K562 (cell line): ENCODE data around the gene WDR49. TPM values are rescaled to one million over a fixed set of nuclear protein-coding genes. Genes with fewer than 3 reads are reported as not detected.

Experiments
- ETV1 ChIP-seq: fragments of 450-650 bp; conservative IDR thresholded peaks from 2 replicates; pipeline ENCODE4 v1.6.1; 2016; ENCODE audit warnings: missing genetic modification characterization, control low read depth, low read depth, missing compliant biosample characterization
- polyA plus RNA-seq, 8 experiments: library from polyadenylated mRNA; depleted of rRNA in 4 of 8; stranded (reverse) in 5 of 8; unstranded in 3 of 8; fragments of >200 nt; fragmentation: Nextera tagmentation in 2 of 8; fragmentation: Illumina TruSeq in 1 of 8; extraction: Ambion mirVana in 2 of 8; extraction: Trizol in 1 of 8; gene quantifications; 2 replicates each; pipeline versions ENCODE4 v1.2.1 to v1.2.3, GENCODE V29; 2011 to 2014; ENCODE audit warnings: inconsistent platforms in 1 of 8, missing spikeins in 1 of 8
- total RNA-seq, 7 experiments: library from RNA; depleted of rRNA in 6 of 7; stranded (reverse); fragments of >200 nt in 6 of 7; fragmentation: Illumina TruSeq in 2 of 7; extraction: Trizol in 2 of 7; gene quantifications; 2 replicates each; pipeline versions ENCODE4 v1.2.1 to v1.2.3, GENCODE V29; 2011 to 2021; ENCODE audit warnings: low replicate concordance in 1 of 7
- TF ChIP-seq, protein P1 (sequence below): fragments of 250-450 bp; sonication (Bioruptor Pico); IDR thresholded peaks from 2 replicates; pipeline ENCODE4 v1.8.0; 2022; ENCODE audit warnings: inconsistent platforms, mild to moderate bottlenecking, moderate library complexity, borderline replicate concordance
- TF ChIP-seq, protein P2 (sequence below): fragments of 450-650 bp; IDR thresholded peaks from 2 replicates; pipeline ENCODE4 v1.6.1; 2016; ENCODE audit warnings: low read depth

WDR49 gene
- total and polyA plus RNA-seq, 9 of the 15 experiments (the other 6 are each of a cell fraction or from before 2014, with no cell fraction given) = not detected

DNA sequence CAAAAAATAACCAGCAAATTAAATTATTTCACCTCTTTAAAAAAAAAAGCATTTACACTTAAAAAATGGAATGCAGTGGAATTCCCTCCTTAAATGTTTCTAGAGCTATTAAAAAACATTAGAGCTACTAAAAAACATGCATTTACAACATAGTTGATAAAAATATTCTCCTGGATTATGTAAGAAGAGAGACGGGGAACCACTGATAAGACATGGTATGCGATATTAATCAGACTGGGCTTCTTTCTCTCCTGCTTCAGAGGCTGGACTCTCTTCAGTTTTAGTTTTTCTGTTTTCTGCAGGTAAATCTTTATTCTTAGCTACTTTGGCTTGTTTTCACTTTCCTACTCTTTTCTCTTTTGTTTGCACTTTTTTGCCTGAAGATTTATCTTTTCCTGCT is 40.4 kb upstream of the WDR49 start (continued):
- TF ChIP-seq, protein P1, sequence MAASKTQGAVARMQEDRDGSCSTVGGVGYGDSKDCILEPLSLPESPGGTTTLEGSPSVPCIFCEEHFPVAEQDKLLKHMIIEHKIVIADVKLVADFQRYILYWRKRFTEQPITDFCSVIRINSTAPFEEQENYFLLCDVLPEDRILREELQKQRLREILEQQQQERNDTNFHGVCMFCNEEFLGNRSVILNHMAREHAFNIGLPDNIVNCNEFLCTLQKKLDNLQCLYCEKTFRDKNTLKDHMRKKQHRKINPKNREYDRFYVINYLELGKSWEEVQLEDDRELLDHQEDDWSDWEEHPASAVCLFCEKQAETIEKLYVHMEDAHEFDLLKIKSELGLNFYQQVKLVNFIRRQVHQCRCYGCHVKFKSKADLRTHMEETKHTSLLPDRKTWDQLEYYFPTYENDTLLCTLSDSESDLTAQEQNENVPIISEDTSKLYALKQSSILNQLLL (CRISPR knock-in tag) = no peak
- TF ChIP-seq, protein P2, sequence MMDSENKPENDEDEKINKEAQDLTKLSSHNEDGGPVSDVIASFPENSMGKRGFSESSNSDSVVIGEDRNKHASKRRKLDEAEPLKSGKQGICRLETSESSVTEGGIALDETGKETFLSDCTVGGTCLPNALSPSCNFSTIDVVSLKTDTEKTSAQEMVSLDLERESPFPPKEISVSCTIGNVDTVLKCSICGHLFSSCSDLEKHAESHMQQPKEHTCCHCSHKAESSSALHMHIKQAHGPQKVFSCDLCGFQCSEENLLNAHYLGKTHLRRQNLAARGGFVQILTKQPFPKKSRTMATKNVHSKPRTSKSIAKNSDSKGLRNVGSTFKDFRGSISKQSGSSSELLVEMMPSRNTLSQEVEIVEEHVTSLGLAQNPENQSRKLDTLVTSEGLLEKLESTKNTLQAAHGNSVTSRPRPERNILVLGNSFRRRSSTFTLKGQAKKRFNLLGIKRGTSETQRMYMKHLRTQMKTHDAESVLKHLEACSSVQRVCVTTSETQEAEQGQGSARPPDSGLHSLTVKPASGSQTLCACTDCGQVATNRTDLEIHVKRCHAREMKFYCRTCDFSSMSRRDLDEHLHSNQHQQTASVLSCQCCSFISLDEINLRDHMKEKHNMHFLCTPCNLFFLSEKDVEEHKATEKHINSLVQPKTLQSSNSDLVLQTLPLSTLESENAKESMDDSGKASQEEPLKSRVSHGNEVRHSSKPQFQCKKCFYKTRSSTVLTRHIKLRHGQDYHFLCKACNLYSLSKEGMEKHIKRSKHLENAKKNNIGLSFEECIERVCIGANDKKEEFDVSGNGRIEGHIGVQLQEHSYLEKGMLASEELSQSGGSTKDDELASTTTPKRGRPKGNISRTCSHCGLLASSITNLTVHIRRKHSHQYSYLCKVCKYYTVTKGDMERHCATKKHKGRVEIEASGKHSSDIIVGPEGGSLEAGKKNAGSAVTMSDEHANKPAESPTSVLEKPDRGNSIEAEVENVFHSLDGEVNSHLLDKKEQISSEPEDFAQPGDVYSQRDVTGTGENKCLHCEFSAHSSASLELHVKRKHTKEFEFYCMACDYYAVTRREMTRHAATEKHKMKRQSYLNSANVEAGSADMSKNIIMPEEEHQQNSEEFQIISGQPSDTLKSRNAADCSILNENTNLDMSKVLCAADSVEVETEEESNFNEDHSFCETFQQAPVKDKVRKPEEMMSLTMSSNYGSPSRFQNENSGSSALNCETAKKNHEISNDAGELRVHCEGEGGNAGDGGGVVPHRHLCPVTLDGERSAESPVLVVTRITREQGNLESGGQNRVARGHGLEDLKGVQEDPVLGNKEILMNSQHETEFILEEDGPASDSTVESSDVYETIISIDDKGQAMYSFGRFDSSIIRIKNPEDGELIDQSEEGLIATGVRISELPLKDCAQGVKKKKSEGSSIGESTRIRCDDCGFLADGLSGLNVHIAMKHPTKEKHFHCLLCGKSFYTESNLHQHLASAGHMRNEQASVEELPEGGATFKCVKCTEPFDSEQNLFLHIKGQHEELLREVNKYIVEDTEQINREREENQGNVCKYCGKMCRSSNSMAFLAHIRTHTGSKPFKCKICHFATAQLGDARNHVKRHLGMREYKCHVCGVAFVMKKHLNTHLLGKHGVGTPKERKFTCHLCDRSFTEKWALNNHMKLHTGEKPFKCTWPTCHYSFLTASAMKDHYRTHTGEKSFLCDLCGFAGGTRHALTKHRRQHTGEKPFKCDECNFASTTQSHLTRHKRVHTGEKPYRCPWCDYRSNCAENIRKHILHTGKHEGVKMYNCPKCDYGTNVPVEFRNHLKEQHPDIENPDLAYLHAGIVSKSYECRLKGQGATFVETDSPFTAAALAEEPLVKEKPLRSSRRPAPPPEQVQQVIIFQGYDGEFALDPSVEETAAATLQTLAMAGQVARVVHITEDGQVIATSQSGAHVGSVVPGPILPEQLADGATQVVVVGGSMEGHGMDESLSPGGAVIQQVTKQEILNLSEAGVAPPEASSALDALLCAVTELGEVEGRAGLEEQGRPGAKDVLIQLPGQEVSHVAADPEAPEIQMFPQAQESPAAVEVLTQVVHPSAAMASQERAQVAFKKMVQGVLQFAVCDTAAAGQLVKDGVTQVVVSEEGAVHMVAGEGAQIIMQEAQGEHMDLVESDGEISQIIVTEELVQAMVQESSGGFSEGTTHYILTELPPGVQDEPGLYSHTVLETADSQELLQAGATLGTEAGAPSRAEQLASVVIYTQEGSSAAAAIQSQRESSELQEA = no peak
- no peak for TF ChIP-seq ETV1 (tag)
